Camera-type eye (tissue), 1 donor: Measurements from ENCODE around the gene CCDC50. TPM values are rescaled to one million over a fixed set of nuclear protein-coding genes. Genes with fewer than 3 reads are reported as not detected.

Experiments used
- total RNA-seq: library from RNA; depleted of rRNA; stranded (reverse); fragments of >200 nt; gene quantifications from one replicate; pipeline ENCODE4 v1.2.3, GENCODE V29; 2014

The CCDC50 gene
- 97.6 TPM for total RNA-seq

GRCh38 chr3:191328962-191329653 lies at the start of gene CCDC50:
CCDC50 (plus strand) TSS chr3:191329394; CDS start chr3:191329675, 281 bp downstream.

GRCh38 chr3:191329654-191330529 lies 698 bp downstream of the CCDC50 start, which contains the start of gene UTS2B:
UTS2B (minus strand) TSS chr3:191330526; CDS start chr3:191282189, 48,337 bp downstream.

Other genes starting within 250 kb of the CCDC50 start
- gene OSTN, start 130.2 kb upstream of the CCDC50 start, total RNA-seq: 7.3 TPM
- gene UTS2B, start 1.1 kb downstream of the CCDC50 start, total RNA-seq: 0.38 TPM
- gene PYDC2, start 131.8 kb downstream of the CCDC50 start, total RNA-seq: not detected